Testis (tissue), 2 donors: ENCODE measurements around the gene IVL.

Experiments
- CTCF ChIP-seq, 3 experiments: fragments of 450-650 bp in 2 of 3; fragments of 200-600 bp in 1 of 3; sonication (generic) in 1 of 3; IDR thresholded peaks; one replicate each; pipeline ENCODE4 v1.5.1; 2016 to 2019; ENCODE audit warnings: antibody characterized with exemption in 3 of 3, mild to moderate bottlenecking in 2 of 3, moderate library complexity in 1 of 3
- POLR2A ChIP-seq: fragments of 450-650 bp; IDR thresholded peaks from one replicate; pipeline ENCODE4 v1.6.1; 2017; ENCODE audit warnings: antibody characterized with exemption, mild to moderate bottlenecking, moderate library complexity

DNA sequence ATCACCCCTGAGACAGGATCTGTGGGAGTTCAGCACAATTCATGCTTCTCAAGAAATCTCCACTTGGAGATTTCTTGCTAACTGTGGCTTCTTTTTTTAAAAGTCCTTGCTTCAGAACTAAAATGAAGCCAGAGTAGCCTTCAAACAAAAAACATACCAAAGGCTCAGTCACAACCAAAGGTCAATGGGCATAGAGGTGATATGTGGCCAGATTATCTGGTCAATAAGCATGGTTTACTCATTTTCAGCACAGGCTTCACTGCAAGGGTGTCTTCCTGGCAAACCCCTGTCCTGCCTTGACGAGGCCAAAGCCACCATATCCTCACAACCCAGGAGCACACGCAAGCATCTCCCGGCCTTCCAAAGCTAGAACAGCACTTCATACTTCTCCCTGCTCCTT lies 50.9 kb downstream of the IVL start:
- TF ChIP-seq CTCF (IDR thresholded peaks at IDR 0.05), result no peak
- TF ChIP-seq POLR2A, result no peak
